Kidney (tissue), 14 donors: ENCODE measurements around the gene TMEM44. TPM values are rescaled to one million over a fixed set of nuclear protein-coding genes. Genes with fewer than 3 reads are reported as not detected.

Source experiments
- DNase-seq, 5 donors: peaks; one replicate each; pipeline ENCODE4 v3.0.0-alpha.2; 2013 to 2020
- FAIRE-seq: peaks from 2 replicates; lab custom pipeline; 2012; peaks lifted over from hg19 to GRCh38; lab: Jason Lieb, UNC
- H3K27ac ChIP-seq, 2 donors: one replicate each; pipeline ENCODE4 v1.7.0; 2013; ENCODE audit warnings: low read depth in 2 of 2, low read length in 2 of 2, inconsistent platforms in 1 of 2
- H3K27me3 ChIP-seq: one replicate; pipeline ENCODE4 v1.7.1; 2013; ENCODE audit warnings: low read length, inconsistent platforms; ENCODE audit not compliant: control insufficient read depth, insufficient read depth
- H3K36me3 ChIP-seq, 3 donors: one replicate each; pipeline versions ENCODE4 v1.7.0 to v1.7.1; 2013; ENCODE audit warnings: low read length in 3 of 3, control low read depth in 1 of 3, inconsistent platforms in 1 of 3; ENCODE audit not compliant: insufficient read depth in 3 of 3, control insufficient read depth in 2 of 3
- H3K4me1 ChIP-seq, 3 donors: one replicate each; pipeline versions ENCODE4 v1.7.0 to v1.7.1; 2013; ENCODE audit warnings: low read length in 3 of 3, inconsistent platforms in 1 of 3, low read depth in 1 of 3; ENCODE audit not compliant: control insufficient read depth in 2 of 3, insufficient read depth in 2 of 3
- H3K4me3 ChIP-seq, 3 donors: one replicate each; pipeline versions ENCODE4 v1.7.0 to v1.8.1; 2013; ENCODE audit warnings: low read length in 3 of 3, control low read depth in 1 of 3, inconsistent platforms in 1 of 3
- H3K9ac ChIP-seq, 3 donors: one replicate each; pipeline versions ENCODE4 v1.7.0 to v1.7.1; 2013; ENCODE audit warnings: low read length in 3 of 3, control low read depth in 1 of 3, inconsistent platforms in 1 of 3
- H3K9me3 ChIP-seq, 3 donors: one replicate each; pipeline versions ENCODE4 v1.7.0 to v1.7.1; 2013; ENCODE audit warnings: low read length in 3 of 3, control low read depth in 1 of 3, inconsistent platforms in 1 of 3; ENCODE audit not compliant: control insufficient read depth in 2 of 3, insufficient read depth in 1 of 3
- intact Hi-C: fragments of 100-400 bp; cut with DNase I; formaldehyde crosslinking; loops from one replicate; pipeline ENCODE4 v1.11.1; 2022
- polyA plus RNA-seq: library from polyadenylated mRNA; stranded (reverse); fragments of 350-450 nt; fragmentation: Illumina TruSeq; extraction: RNeasy Lipid Tissue Mini Kit (QIAGEN cat#74804); gene quantifications from one replicate; pipeline ENCODE4 v1.2.3, GENCODE V29; 2014; ENCODE audit warnings: low read depth, low replicate concordance; ENCODE audit not compliant: insufficient read depth
- total RNA-seq: library from RNA; stranded (reverse); fragmentation: NEBNext Ultra II Directional; extraction: Animal tissue kit (Norgen Biotek cat#: 25700); gene quantifications from one replicate; pipeline ENCODE4 v1.2.1, GENCODE V29; 2021
- TF ChIP-seq, protein P1 (sequence below): IDR thresholded peaks from 3 replicates; pipeline ENCODE4 v1.5.1; 2012; ENCODE audit warnings: mild to moderate bottlenecking, moderate library complexity, borderline replicate concordance; ENCODE audit not compliant: insufficient read depth; ENCODE audit errors: extremely low read depth
- donor health status: control.
- donor health status: control.
- donor health status: control.
- donor health status: control.
- donor health status: control.
- donor health status: DM: yes; HTN: yes; CAD: no.
- donor health status: Normal renal cell carcinoma (clear cell type).

TMEM44 gene
- total and polyA plus RNA-seq, 2 donors from 2014 or later, result 7.0 to 15.7 TPM

DNA sequence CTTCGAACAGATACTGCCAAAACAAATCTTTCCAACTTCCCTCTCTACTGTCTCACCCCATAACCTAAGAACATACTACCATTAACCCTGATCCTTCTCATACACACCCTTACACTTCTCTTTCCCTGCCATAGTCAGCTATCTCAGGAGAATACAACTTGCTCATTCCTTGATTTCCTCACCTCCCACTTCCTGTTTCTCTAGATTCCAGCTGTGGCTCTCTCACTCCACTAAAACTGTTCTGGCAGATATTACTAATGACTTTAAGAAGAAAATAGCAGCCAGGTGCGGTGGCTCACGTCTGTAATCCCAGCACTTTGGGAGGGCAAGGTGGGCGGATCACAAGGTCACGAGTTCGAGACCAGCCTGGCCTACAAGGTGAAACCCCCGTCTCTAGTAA is 34.1 kb upstream of the TMEM44 start:
- Histone ChIP-seq H3K4me3 (no peak overlapping the region), H3K36me3 (peaks cover 6 to 30% (median 17%) of the 10 kb centered on the region in 3 donors), H3K9me3 (no peaks in the 10 kb centered on the region), H3K27ac (no peak overlapping the region), H3K9ac (no peak overlapping the region), H3K27me3 (no peaks in the 10 kb centered on the region), H3K4me1 (peaks cover 0 to 11% (median 8%) of the 10 kb centered on the region in 3 donors)
- DNase-seq (no peak), FAIRE-seq (no peak)
- intact Hi-C loops, result no loop called here
- TF ChIP-seq, protein P1, sequence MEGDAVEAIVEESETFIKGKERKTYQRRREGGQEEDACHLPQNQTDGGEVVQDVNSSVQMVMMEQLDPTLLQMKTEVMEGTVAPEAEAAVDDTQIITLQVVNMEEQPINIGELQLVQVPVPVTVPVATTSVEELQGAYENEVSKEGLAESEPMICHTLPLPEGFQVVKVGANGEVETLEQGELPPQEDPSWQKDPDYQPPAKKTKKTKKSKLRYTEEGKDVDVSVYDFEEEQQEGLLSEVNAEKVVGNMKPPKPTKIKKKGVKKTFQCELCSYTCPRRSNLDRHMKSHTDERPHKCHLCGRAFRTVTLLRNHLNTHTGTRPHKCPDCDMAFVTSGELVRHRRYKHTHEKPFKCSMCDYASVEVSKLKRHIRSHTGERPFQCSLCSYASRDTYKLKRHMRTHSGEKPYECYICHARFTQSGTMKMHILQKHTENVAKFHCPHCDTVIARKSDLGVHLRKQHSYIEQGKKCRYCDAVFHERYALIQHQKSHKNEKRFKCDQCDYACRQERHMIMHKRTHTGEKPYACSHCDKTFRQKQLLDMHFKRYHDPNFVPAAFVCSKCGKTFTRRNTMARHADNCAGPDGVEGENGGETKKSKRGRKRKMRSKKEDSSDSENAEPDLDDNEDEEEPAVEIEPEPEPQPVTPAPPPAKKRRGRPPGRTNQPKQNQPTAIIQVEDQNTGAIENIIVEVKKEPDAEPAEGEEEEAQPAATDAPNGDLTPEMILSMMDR, result no peak

DNA sequence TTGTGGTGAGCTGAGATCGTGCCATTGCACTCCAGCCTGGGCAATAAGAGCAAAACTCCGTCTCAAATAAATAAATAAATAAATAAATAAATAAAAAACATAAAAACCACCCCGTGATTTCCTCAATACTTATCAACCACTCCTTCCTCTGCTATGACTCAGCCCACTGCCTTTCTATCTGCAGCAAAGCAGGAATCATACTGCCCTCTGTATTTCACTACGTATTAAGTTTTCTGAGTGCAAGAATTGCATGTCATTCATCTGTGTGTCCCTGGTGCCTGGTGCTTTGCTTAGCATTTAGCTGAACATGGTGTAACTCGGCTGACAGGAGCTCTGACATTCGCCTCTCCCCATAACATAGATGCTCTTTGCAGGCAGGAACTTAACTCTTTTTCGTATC is 31.6 kb upstream of the TMEM44 start:
- Histone ChIP-seq H3K4me1 (no peaks in the 10 kb centered on the region), H3K36me3 (peaks cover 6 to 43% (median 20%) of the 10 kb centered on the region in 3 donors), H3K27ac (no peak overlapping the region), H3K4me3 (no peak overlapping the region), H3K9me3 (no peaks in the 10 kb centered on the region), H3K27me3 (no peaks in the 10 kb centered on the region), H3K9ac (no peak overlapping the region)
- intact Hi-C loops, result no loop called here
- no peak for DNase-seq
- TF ChIP-seq, protein P1, result no peak
- no peak for FAIRE-seq

DNA sequence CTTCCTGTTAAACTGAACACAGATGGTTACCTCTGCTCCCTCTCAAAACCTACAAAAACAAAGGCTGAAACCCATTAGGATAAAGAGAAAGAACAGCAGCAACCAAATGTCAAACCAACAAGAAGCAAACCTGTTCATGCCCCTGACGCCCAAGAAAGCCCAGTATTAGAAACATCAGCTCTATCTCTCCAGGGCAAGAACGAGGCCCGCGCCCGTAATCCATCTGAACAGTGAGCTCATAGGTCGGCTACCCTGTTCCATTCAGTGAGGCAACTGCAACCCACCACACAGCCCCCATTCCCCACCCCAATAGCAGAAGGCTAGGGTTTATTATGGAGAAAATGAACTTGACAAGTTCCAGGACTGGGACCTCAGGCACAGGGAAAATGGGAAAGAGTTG is 28.7 kb upstream of the TMEM44 start:
- TF ChIP-seq, protein P1, result no peak
- H3K9me3 ChIP-seq, result no peaks in the 10 kb centered on the region
- H3K27ac ChIP-seq, result no peak overlapping the region
- intact Hi-C loops, result no loop called here
- peaks cover 11 to 49% (median 27%) of the 10 kb centered on the region in 3 donors for H3K36me3 ChIP-seq
- no peaks in the 10 kb centered on the region for H3K27me3 ChIP-seq
- H3K4me3 ChIP-seq, result no peak overlapping the region
- no peaks in the 10 kb centered on the region for H3K4me1 ChIP-seq
- FAIRE-seq, result no peak
- no peak overlapping the region for H3K9ac ChIP-seq
- DNase-seq, result no peak

DNA sequence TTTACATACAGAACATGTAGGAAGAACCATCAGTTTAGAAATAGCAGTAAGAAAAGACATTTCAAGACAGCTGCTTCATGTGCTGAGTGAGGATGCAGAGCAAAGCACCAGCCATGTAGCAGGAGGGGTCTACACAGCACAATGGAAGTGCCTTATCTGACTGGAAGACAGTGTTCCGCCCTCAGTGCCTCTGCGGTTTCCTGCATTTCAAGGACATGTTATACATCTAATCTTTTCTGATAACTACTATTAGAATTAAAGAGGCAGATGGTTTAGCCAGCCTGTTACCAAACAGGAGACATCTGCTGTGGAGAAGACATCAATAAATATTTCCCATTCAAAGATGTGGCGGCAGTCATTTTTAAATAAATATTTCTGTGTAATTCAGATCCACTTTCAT is 28.2 kb upstream of the TMEM44 start:
- Histone ChIP-seq H3K4me3 (no peak overlapping the region), H3K36me3 (peaks cover 11 to 49% (median 23%) of the 10 kb centered on the region in 3 donors), H3K27ac (no peak overlapping the region), H3K9me3 (no peaks in the 10 kb centered on the region), H3K9ac (no peak overlapping the region), H3K27me3 (no peaks in the 10 kb centered on the region), H3K4me1 (no peaks in the 10 kb centered on the region)
- intact Hi-C loops, result no loop called here
- no peak for FAIRE-seq
- TF ChIP-seq, protein P1, result no peak
- DNase-seq, result no peak
